NT2/D1 (cell line): ENCODE measurements around the gene RAMP3.

Experiments
- SUZ12 ChIP-seq: IDR thresholded peaks from 2 replicates; pipeline ENCODE4 v1.6.1; 2011; ENCODE audit not compliant: insufficient read length, insufficient read depth; ENCODE audit errors: extremely low read depth
- YY1 ChIP-seq: IDR thresholded peaks from 2 replicates; pipeline ENCODE4 v1.6.1; 2011; ENCODE audit not compliant: insufficient read length, insufficient read depth
- ZNF274 ChIP-seq: IDR thresholded peaks from 2 replicates; pipeline ENCODE4 v1.6.1; 2011; ENCODE audit warnings: mild to moderate bottlenecking, low read depth, low read length

- TF ChIP-seq YY1 = no peak
- no peak for TF ChIP-seq SUZ12
- no peak for TF ChIP-seq ZNF274
These were observed 46.4 kb downstream of the RAMP3 start for GRCh38 chr7:45203936-45204445.
